ENCODE data around the gene TOGARAM2. TPM values are rescaled to one million over a fixed set of nuclear protein-coding genes. Genes with fewer than 3 reads are reported as not detected.
A peak's percentile ranks its signal among the peaks of the same experiment; 100 is the strongest.

TOGARAM2 gene
- total and polyA plus RNA-seq, 2 of the 13 experiments (the other 11 are each of a cell fraction or from before 2014, with no cell fraction given), result under 0.01 to 0.05 TPM

DNA sequence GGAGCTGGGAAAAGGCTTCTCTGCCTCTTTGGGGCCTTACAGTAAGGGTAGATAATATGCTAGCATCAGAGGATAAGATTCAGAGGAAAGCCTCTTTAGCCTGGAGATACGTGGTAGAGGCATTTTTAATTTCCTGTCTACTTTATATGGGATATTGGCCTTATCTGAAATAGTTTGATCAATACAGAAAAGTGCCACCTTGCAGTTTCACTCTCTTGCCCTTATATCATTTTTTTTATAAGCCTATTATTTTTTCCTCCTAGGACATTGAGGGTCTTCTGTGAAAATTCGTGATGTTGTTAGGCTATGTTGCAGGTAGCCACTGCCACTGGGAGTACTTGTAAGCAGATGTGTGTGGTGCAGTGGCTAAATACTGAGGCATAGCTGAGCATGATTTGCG lies 40.1 kb upstream of the TOGARAM2 start:
- TF ChIP-seq ZNF460 (CRISPR knock-in tag; IDR thresholded peaks at IDR 0.05; ENCODE audit: borderline replicate concordance), result no peak
- TF ChIP-seq, protein P1, sequence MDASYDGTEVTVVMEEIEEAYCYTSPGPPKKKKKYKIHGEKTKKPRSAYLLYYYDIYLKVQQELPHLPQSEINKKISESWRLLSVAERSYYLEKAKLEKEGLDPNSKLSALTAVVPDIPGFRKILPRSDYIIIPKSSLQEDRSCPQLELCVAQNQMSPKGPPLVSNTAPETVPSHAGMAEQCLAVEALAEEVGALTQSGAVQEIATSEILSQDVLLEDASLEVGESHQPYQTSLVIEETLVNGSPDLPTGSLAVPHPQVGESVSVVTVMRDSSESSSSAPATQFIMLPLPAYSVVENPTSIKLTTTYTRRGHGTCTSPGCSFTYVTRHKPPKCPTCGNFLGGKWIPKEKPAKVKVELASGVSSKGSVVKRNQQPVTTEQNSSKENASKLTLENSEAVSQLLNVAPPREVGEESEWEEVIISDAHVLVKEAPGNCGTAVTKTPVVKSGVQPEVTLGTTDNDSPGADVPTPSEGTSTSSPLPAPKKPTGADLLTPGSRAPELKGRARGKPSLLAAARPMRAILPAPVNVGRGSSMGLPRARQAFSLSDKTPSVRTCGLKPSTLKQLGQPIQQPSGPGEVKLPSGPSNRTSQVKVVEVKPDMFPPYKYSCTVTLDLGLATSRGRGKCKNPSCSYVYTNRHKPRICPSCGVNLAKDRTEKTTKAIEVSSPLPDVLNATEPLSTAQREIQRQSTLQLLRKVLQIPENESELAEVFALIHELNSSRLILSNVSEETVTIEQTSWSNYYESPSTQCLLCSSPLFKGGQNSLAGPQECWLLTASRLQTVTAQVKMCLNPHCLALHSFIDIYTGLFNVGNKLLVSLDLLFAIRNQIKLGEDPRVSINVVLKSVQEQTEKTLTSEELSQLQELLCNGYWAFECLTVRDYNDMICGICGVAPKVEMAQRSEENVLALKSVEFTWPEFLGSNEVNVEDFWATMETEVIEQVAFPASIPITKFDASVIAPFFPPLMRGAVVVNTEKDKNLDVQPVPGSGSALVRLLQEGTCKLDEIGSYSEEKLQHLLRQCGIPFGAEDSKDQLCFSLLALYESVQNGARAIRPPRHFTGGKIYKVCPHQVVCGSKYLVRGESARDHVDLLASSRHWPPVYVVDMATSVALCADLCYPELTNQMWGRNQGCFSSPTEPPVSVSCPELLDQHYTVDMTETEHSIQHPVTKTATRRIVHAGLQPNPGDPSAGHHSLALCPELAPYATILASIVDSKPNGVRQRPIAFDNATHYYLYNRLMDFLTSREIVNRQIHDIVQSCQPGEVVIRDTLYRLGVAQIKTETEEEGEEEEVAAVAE (CRISPR knock-in tag; IDR thresholded peaks at IDR 0.05; ENCODE audit: borderline replicate concordance), result no peak
- no peak for TF ChIP-seq ZNF326 (CRISPR knock-in tag; IDR thresholded peaks at IDR 0.05; ENCODE audit: borderline replicate concordance)
- TF ChIP-seq POLR2AphosphoS2 (IDR thresholded peaks at IDR 0.05; ENCODE audit: low read depth, low read length), result no peak
- peak; percentile 80 for TF ChIP-seq MAFF (IDR thresholded peaks at IDR 0.05; ENCODE audit: low read depth, low read length)
- TF ChIP-seq SYNCRIP (IDR thresholded peaks at IDR 0.05; ENCODE audit: insufficient read depth, low read depth, low read length), result no peak
- peak; percentile 73 to 86 for TF ChIP-seq MAFK (conservative IDR thresholded peaks at IDR 0.05 in 1 of 2, IDR thresholded peaks at IDR 0.05 in 1 of 2; ENCODE audit: low read length in 2 of 2)
- TF ChIP-seq POLR2G (IDR thresholded peaks at IDR 0.05; ENCODE audit: low read depth, low read length), result 0 out of 2 replicates have a peak, but pooled peaks have one; percentile 34
- TF ChIP-seq SMAD9 (CRISPR knock-in tag; IDR thresholded peaks at IDR 0.05), result no peak
- TF ChIP-seq, protein P2, sequence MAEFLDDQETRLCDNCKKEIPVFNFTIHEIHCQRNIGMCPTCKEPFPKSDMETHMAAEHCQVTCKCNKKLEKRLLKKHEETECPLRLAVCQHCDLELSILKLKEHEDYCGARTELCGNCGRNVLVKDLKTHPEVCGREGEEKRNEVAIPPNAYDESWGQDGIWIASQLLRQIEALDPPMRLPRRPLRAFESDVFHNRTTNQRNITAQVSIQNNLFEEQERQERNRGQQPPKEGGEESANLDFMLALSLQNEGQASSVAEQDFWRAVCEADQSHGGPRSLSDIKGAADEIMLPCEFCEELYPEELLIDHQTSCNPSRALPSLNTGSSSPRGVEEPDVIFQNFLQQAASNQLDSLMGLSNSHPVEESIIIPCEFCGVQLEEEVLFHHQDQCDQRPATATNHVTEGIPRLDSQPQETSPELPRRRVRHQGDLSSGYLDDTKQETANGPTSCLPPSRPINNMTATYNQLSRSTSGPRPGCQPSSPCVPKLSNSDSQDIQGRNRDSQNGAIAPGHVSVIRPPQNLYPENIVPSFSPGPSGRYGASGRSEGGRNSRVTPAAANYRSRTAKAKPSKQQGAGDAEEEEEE (CRISPR knock-in tag; IDR thresholded peaks at IDR 0.05; ENCODE audit: borderline replicate concordance), result no peak
- no peak for TF ChIP-seq ESRRA (CRISPR knock-in tag; IDR thresholded peaks at IDR 0.05; ENCODE audit: low read depth)
- TF ChIP-seq ZBTB25 (CRISPR knock-in tag; IDR thresholded peaks at IDR 0.05), result no peak
- TF ChIP-seq LRRFIP1 (CRISPR knock-in tag; conservative IDR thresholded peaks at IDR 0.05), result no peak
- TF ChIP-seq BRD4 (CRISPR knock-in tag; IDR thresholded peaks at IDR 0.05), result no peak
- no peaks in the 10 kb centered on the region for H3K4me1 ChIP-seq (ENCODE audit: insufficient read depth, low read length)
- no peak overlapping the region for H3K4me2 ChIP-seq (ENCODE audit: low read depth, low read length)
- in situ Hi-C loops (cut with HindIII; ENCODE audit: extremely low pct_ligation_motif_present, low pct_unique_long_range_greater_than_20kb) (loop anchor here (10.0 kb wide), 1 partner anchor 116 kb away; no protein-coding TSS in a partner anchor), intact Hi-C loops (cut with micrococcal nuclease; ENCODE audit: unreplicated experiment) (no loop called here)
- no peak overlapping the region for H2AFZ ChIP-seq (ENCODE audit: low read length)
- ChIA-PET POLR2A (no interaction called here), CTCF (ENCODE audit: low intra/inter-chr PET ratio, low total read pairs) (no interaction called here)
- H3K79me2 ChIP-seq (ENCODE audit: insufficient read depth, low read length), result no peaks in the 10 kb centered on the region
- H3K27ac ChIP-seq (ENCODE audit: extremely low read length, insufficient read depth, low read length), result no peak overlapping the region
- H3K9me3 ChIP-seq (ENCODE audit: low read length), result no peaks in the 10 kb centered on the region
- no peaks in the 10 kb centered on the region for H3K27me3 ChIP-seq (ENCODE audit: control insufficient read depth in 1 of 2, insufficient read depth in 2 of 2, low read length in 2 of 2)
- BruUV-seq (replicated peaks), result no TSS peak
- DNase-seq (ENCODE audit: low spot score) (no peak), FAIRE-seq (no peak), ATAC-seq (no peak)
- 98% methylated on average over 3 of the region's 3 CpGs for WGBS (ENCODE audit: low lambda C conversion rate)
- H3K36me3 ChIP-seq (replicated peaks in 1 of 2; ENCODE audit: control insufficient read depth in 1 of 2, insufficient read depth in 2 of 2, low read length in 2 of 2), result peaks cover 47 to 92% of the 10 kb centered on the region in 2 experiments
- no peak overlapping the region for H3K9ac ChIP-seq (ENCODE audit: insufficient read depth, low read depth, low read length)
- H3K4me3 ChIP-seq (replicated peaks in 1 of 3; ENCODE audit: insufficient read depth in 1 of 3, low read depth in 2 of 3, low read length in 3 of 3), result no peak overlapping the region
- H4K20me1 ChIP-seq (ENCODE audit: insufficient read depth, low read length), result peaks cover 4% of the 10 kb centered on the region; the same call in 1 of the 2 replicates

All from HepG2 (cell line).